ENCODE results near the gene ELL. TPM values are rescaled to one million over a fixed set of nuclear protein-coding genes. Genes with fewer than 3 reads are reported as not detected.

ELL gene
- total and polyA plus RNA-seq, 10 donors = 4.5 to 44.8 (median 29.2) TPM

DNA sequence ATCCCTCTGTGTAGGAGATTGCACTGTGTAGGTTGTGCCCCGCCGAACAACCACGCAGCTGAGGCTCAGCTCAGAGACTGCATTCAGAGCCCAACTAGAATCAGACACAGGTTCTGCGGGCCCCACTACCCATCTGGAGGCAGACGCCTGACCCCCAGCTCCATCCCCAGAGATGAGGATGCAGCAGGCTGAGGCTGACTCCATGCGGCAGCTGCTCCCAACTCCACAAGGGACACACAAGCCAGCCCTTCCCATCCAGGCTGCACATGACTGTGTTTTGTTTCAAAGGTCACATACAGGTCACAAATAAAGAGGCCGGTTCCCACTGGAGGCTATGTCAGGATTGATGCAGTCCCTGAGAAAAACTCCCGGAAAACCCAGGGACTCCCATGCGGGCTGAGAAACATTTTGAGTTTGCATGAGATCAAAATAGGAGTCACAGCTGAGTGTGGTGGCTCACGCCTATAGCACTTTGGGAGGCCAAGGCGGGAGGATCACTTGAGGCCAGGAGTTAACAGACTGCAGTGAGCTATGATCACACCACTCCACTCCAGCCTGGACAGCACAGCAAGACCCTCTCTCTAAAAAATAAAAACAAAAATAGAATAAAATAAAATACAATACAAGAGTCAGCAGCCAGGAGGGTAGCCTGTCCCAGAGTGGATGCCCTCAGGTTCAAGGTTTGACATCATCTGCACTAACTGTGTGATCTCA, 14.0 kb downstream of the ELL start:
- peaks cover 0 to 10% (median 0%) of the 10 kb centered on the region in 6 donors for H3K36me3 ChIP-seq
- no peaks in the 10 kb centered on the region for H3K27me3 ChIP-seq (replicated peaks in 1 of 7)
- H3K4me1 ChIP-seq = peaks cover 59 to 99% (median 81%) of the 10 kb centered on the region in 6 donors
- intact Hi-C loops (cut with DNase I; ENCODE audit: low total_unique reads) = no loop called here
- DNase-seq = peak; percentile 63
- WGBS, 5 donors = 75 to 86% (median 82%) methylated on average over 5 to 11 of the region's 11 CpGs
- TF ChIP-seq, protein P1, sequence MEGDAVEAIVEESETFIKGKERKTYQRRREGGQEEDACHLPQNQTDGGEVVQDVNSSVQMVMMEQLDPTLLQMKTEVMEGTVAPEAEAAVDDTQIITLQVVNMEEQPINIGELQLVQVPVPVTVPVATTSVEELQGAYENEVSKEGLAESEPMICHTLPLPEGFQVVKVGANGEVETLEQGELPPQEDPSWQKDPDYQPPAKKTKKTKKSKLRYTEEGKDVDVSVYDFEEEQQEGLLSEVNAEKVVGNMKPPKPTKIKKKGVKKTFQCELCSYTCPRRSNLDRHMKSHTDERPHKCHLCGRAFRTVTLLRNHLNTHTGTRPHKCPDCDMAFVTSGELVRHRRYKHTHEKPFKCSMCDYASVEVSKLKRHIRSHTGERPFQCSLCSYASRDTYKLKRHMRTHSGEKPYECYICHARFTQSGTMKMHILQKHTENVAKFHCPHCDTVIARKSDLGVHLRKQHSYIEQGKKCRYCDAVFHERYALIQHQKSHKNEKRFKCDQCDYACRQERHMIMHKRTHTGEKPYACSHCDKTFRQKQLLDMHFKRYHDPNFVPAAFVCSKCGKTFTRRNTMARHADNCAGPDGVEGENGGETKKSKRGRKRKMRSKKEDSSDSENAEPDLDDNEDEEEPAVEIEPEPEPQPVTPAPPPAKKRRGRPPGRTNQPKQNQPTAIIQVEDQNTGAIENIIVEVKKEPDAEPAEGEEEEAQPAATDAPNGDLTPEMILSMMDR (IDR thresholded peaks at IDR 0.05 in 8 of 11, conservative IDR thresholded peaks at IDR 0.05 in 3 of 11) = no peak
- peak in 2 of 3 donors; percentile 9 to 10 for TF ChIP-seq POLR2AphosphoS5 (IDR thresholded peaks at IDR 0.05)
- no peaks in the 10 kb centered on the region for H3K9me3 ChIP-seq
- no peak overlapping the region for H3K4me3 ChIP-seq
- peak overlapping the region in 7 of 8 donors; percentile 41 to 89 (median 65) for H3K27ac ChIP-seq

DNA sequence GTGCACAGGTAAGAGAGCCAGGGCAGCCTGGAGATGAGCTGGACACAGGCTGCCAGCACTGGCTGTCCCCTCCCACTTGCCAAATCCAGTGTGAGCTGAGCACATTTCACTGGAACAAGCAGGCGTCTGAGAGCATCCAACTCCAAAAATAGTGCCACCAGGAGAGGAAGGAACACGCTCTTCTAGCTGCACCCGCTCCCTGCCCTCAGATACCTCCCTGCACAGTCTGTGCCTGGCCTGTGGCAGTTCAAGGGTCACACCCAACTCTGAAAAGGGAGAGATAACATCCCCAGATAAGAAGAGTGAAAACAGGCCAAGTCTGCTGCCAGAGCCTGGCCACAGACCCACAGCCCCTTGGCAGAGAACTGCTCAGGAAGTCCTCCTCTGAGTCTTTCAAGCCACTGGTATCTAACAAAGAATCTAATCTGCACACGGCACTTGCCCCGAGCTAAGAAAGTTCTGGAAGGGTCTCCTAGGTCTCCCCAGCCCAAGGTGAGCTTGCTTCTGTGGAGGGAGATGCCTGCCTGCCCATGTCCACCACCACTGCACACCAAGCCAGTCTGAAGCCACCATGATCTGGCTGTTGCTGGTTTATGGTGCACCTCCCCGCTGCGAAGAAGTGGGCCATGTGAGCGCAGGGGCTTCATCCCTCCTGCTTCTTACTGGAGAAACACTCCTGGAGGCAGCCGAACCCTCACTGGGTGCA, 14.7 kb downstream of the ELL start:
- H3K9me3 ChIP-seq = no peaks in the 10 kb centered on the region
- peaks cover 0 to 8% (median 0%) of the 10 kb centered on the region in 6 donors for H3K36me3 ChIP-seq
- TF ChIP-seq, protein P1 (IDR thresholded peaks at IDR 0.05 in 8 of 11, conservative IDR thresholded peaks at IDR 0.05 in 3 of 11) = no peak
- peak in 2 of 3 donors; percentile 47 to 65 for TF ChIP-seq POLR2AphosphoS5 (IDR thresholded peaks at IDR 0.05)
- H3K4me1 ChIP-seq = peaks cover 64 to 99% (median 85%) of the 10 kb centered on the region in 6 donors
- H3K4me3 ChIP-seq = no peak overlapping the region
- WGBS, 5 donors = 54 to 65% (median 58%) methylated on average over 8 to 9 of the region's 9 CpGs
- intact Hi-C loops (cut with DNase I; ENCODE audit: low total_unique reads) = no loop called here
- H3K27me3 ChIP-seq (replicated peaks in 1 of 7) = no peaks in the 10 kb centered on the region
- H3K27ac ChIP-seq = peak overlapping the region; percentile 6 to 89 (median 60)
- DNase-seq = peak; percentile 72

DNA sequence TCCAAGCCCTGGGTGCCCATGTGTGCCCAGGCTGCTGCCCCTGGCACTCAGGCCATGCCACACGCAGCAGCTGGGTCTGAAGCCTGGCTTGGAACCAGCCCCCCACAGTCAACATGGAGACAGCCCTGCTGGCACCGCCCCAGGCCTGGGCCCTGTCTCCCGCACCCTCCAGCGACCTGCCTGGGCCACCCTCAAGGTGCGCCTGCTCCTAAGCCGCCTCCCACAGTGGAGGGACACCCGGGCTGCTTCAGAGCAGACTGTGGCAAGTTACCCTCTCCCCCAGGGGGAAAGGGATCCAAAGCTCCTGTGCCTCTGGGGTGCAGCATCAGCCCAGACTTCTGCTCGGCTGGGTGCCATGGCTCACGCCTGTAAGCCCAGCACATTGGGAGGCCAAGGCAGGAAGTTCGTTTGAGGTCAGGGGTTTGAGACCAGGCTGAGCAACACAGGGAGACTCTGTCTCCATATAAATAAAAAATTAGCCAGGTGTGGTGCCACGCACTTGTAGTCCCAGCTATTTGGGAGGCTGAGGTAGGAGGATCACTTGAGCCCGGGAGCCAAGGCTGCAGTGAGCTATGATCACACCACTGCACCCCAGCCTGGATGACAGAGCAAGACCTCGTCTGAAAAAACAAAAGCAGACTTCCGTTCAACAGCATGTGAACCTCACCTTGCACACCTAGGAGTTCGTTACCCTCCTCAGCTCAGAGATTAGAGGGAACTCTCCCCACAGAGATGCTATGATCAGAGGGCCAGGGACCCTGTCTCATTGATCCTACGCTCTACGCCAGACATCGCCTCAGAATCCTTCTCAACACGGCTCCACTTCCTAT, 15.6 kb downstream of the ELL start:
- peak; percentile 78 for DNase-seq
- Histone ChIP-seq H3K27ac (peak overlapping the region; percentile 9 to 89 (median 52)), H3K4me3 (no peak overlapping the region), H3K4me1 (peaks cover 73 to 99% (median 92%) of the 10 kb centered on the region in 6 donors), H3K9me3 (no peaks in the 10 kb centered on the region), H3K27me3 (replicated peaks in 1 of 7) (no peaks in the 10 kb centered on the region), H3K36me3 (peaks cover 0 to 9% (median 0%) of the 10 kb centered on the region in 6 donors)
- 72 to 81% (median 73%) methylated on average over 12 to 19 of the region's 19 CpGs for WGBS, 5 donors
- TF ChIP-seq POLR2A (IDR thresholded peaks at IDR 0.05) (no peak), POLR2AphosphoS5 (IDR thresholded peaks at IDR 0.05) (peak in 1 of 3 donors; percentile 57)
- intact Hi-C loops (cut with DNase I; ENCODE audit: low total_unique reads) = no loop called here

DNA sequence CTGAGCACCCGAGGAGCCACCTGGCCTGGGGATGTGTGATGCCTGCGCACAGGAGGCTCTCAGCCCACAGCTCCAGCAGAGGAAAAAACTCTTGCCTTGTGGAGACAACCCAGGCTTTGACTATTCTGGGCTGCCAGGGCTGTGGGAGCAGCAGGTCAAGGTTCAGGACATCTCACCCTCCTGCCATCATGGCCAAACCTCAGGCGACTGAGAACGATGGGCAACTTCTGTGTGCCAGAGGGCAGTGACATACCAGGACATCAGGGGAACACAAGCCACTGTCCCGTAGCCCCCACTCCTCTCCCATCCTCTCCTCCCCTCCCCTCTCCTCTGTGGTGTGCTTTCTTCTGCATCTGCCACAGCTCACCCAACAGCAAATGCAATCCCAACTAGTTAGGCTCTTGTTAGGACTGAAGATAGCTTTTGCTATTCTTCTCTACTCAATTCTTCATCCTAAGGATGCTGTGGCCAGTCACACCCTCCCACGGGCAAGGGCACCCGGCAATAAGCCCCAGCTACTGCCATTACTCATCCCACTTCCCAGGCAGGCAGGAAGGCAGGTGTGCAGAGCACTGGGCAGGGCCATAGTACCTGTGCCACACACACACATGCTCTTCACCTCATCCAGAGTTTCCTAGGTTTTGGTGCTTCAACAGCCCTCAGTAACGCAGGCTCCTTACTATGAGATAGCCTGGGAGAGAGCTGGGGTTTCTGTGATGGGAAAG, 16.8 kb downstream of the ELL start:
- TF ChIP-seq, protein P1 (IDR thresholded peaks at IDR 0.05 in 8 of 11, conservative IDR thresholded peaks at IDR 0.05 in 3 of 11) = no peak
- TF ChIP-seq POLR2A (IDR thresholded peaks at IDR 0.05) (no peak), POLR2AphosphoS5 (IDR thresholded peaks at IDR 0.05) (no peak)
- peak overlapping the region in 4 of 8 donors; percentile 54 to 89 (median 88) for H3K27ac ChIP-seq
- H3K4me1 ChIP-seq = peaks cover 83 to 100% (median 98%) of the 10 kb centered on the region in 6 donors
- peaks cover 0 to 16% (median 0%) of the 10 kb centered on the region in 6 donors for H3K36me3 ChIP-seq
- 69 to 85% (median 81%) methylated on average over 6 to 8 of the region's 8 CpGs for WGBS, 5 donors
- H3K4me3 ChIP-seq = no peak overlapping the region
- H3K27me3 ChIP-seq (replicated peaks in 1 of 7) = no peaks in the 10 kb centered on the region
- no peaks in the 10 kb centered on the region for H3K9me3 ChIP-seq
- intact Hi-C loops (cut with DNase I; ENCODE audit: low total_unique reads) = no loop called here
- no peak for DNase-seq

Measured in spleen (tissue), 11 donors.